GM12801 (cell line): ENCODE data around the gene BCL2.

Experiments used
- CTCF ChIP-seq: IDR thresholded peaks from one replicate; pipeline ENCODE4 v1.5.1; 2011; ENCODE audit warnings: control low read depth; ENCODE audit not compliant: insufficient read length; ENCODE audit errors: extremely low read depth

The BCL2 gene

GRCh38 chr18:63161761-63162195 lies 157.8 kb downstream of the BCL2 start:
- no peak for TF ChIP-seq CTCF

DNA sequence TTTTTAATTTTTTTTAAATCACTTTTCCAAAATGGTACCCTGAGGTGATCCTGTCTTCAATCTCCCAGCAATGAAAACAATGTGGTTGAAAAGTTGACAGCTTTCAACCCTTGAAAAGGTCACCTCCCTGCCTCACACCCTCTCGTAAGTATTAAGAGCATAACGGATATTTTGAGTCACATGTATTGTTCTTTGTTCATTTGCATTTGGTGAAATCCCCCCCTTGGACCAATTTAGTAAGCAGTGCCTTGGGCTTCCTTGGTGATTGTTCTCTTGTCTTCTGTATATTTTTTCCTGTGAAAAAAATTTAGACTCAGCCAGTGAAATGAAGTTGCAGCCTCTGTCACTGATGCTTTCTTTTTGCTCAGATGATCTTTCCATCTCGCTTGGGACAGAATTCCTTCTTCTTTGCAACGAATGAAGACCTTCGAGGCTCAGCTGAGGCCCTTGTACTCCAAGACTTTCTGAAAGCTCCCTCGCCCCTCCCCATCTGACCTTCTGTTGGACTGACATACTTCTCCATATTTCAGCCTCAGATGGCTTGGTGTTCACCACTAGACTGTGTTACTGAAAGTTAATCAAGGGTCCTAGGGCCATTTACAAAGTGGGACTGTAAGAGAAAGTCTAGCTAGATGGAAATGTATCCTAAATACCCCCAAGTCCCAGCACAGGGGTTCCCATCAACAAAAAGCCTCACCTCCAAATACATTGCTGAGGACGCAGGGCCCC lies 158.4 kb downstream of the BCL2 start:
- TF ChIP-seq CTCF: no peak

- no peak for TF ChIP-seq CTCF
These were observed 159.2 kb downstream of the BCL2 start for GRCh38 chr18:63160172-63160995.

DNA sequence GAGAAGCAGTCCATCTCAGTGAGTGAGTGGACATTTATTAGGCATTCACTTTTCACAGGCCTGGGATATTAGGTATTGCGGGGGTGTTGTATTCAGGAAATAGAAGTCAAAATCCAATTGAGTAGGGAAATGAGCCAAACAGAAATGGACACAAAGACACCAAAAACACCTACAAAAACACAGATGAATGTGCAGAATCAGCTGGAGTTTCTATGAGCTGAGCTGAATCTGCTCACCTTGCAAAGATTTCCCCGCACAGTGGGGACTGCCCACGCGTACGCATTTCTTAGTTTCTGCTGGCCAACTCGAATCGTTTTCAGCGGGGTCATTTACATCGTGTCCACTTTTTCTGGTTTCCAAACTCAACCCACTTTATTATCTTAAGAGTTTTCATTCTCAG lies 160.0 kb downstream of the BCL2 start:
- no peak for TF ChIP-seq CTCF

- no peak for TF ChIP-seq CTCF
These were observed 160.8 kb downstream of the BCL2 start for GRCh38 chr18:63158676-63159291.

GRCh38 chr18:63158012-63158631 lies 161.4 kb downstream of the BCL2 start:
- TF ChIP-seq CTCF: no peak

DNA sequence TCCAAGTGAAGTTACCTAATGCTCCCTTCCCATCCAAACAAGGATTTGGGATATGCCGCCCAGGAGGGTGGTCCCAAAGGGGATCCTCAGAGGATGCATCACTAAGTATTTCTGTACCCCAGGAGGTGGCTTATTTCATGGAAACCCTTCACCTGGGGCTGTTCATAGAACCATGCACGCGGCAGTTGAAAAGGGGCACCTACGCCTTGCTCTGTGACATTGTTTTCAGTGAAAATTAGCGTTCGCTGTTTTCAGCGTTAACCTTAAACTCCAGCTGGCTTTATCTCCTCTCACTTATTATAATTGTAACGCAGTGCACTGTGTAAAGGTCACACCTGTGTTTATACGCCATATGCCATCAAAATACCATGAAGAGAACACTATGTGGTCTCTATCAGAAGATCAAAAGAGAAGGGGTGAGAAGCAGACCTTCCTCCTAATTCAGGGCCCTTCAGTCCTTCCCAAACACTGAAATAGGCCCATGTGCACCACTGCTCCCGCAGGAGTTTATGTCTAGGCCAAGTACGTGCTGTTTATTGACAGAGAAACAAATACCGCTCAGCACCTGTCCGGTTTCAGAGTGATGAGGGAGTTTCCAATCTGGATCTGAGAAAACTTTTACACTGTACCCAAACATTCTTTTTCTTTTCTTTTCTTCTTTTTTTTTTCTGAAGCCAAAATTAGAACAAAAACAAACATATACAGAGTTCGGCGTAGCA lies 162.1 kb downstream of the BCL2 start:
- TF ChIP-seq CTCF: no peak
